OCI-LY3 (cell line): ENCODE results near the gene HTT.

ENCODE experiments used
- CTCF ChIP-seq: fragments of 200-600, 300-600 bp; sonication (generic); IDR thresholded peaks from 2 replicates; pipeline ENCODE4 v1.5.1; 2014; ENCODE audit warnings: antibody characterized with exemption, low read length, low read depth
- EZH2phosphoT487 ChIP-seq: fragments of 200-600 bp; shearing (Covaris generic); IDR thresholded peaks from 2 replicates; pipeline ENCODE4 v1.6.1; 2018; ENCODE audit warnings: antibody characterized with exemption, mixed run types, low read depth

GRCh38 chr4:3287972-3288570 lies 213.6 kb downstream of the HTT start:
- TF ChIP-seq CTCF, result no peak
- TF ChIP-seq EZH2phosphoT487, result no peak
